Kidney (tissue), 14 donors: ENCODE data around the gene FRMD1. TPM values are rescaled to one million over a fixed set of nuclear protein-coding genes. Genes with fewer than 3 reads are reported as not detected.
A peak's percentile ranks its signal among the peaks of the same experiment; 100 is the strongest.

ENCODE experiments used
- DNase-seq, 5 donors: peaks; one replicate each; pipeline ENCODE4 v3.0.0-alpha.2; 2013 to 2020
- FAIRE-seq: peaks from 2 replicates; lab custom pipeline; 2012; peaks lifted over from hg19 to GRCh38; lab: Jason Lieb, UNC
- H3K27ac ChIP-seq, 2 donors: one replicate each; pipeline ENCODE4 v1.7.0; 2013; ENCODE audit warnings: low read depth in 2 of 2, low read length in 2 of 2, inconsistent platforms in 1 of 2
- H3K27me3 ChIP-seq: one replicate; pipeline ENCODE4 v1.7.1; 2013; ENCODE audit warnings: low read length, inconsistent platforms; ENCODE audit not compliant: control insufficient read depth, insufficient read depth
- H3K36me3 ChIP-seq, 3 donors: one replicate each; pipeline versions ENCODE4 v1.7.0 to v1.7.1; 2013; ENCODE audit warnings: low read length in 3 of 3, control low read depth in 1 of 3, inconsistent platforms in 1 of 3; ENCODE audit not compliant: insufficient read depth in 3 of 3, control insufficient read depth in 2 of 3
- H3K4me1 ChIP-seq, 3 donors: one replicate each; pipeline versions ENCODE4 v1.7.0 to v1.7.1; 2013; ENCODE audit warnings: low read length in 3 of 3, inconsistent platforms in 1 of 3, low read depth in 1 of 3; ENCODE audit not compliant: control insufficient read depth in 2 of 3, insufficient read depth in 2 of 3
- H3K4me3 ChIP-seq, 3 donors: one replicate each; pipeline versions ENCODE4 v1.7.0 to v1.8.1; 2013; ENCODE audit warnings: low read length in 3 of 3, control low read depth in 1 of 3, inconsistent platforms in 1 of 3
- H3K9ac ChIP-seq, 3 donors: one replicate each; pipeline versions ENCODE4 v1.7.0 to v1.7.1; 2013; ENCODE audit warnings: low read length in 3 of 3, control low read depth in 1 of 3, inconsistent platforms in 1 of 3
- H3K9me3 ChIP-seq, 3 donors: one replicate each; pipeline versions ENCODE4 v1.7.0 to v1.7.1; 2013; ENCODE audit warnings: low read length in 3 of 3, control low read depth in 1 of 3, inconsistent platforms in 1 of 3; ENCODE audit not compliant: control insufficient read depth in 2 of 3, insufficient read depth in 1 of 3
- CTCF ChIP-seq: IDR thresholded peaks from 3 replicates; pipeline ENCODE4 v1.5.1; 2012; ENCODE audit warnings: mild to moderate bottlenecking, moderate library complexity, borderline replicate concordance; ENCODE audit not compliant: insufficient read depth; ENCODE audit errors: extremely low read depth
- intact Hi-C: fragments of 100-400 bp; cut with DNase I; formaldehyde crosslinking; loops from one replicate; pipeline ENCODE4 v1.11.1; 2022
- polyA plus RNA-seq: library from polyadenylated mRNA; stranded (reverse); fragments of 350-450 nt; fragmentation: Illumina TruSeq; extraction: RNeasy Lipid Tissue Mini Kit (QIAGEN cat#74804); gene quantifications from one replicate; pipeline ENCODE4 v1.2.3, GENCODE V29; 2014; ENCODE audit warnings: low read depth, low replicate concordance; ENCODE audit not compliant: insufficient read depth
- total RNA-seq: library from RNA; stranded (reverse); fragmentation: NEBNext Ultra II Directional; extraction: Animal tissue kit (Norgen Biotek cat#: 25700); gene quantifications from one replicate; pipeline ENCODE4 v1.2.1, GENCODE V29; 2021
- donor health status: control.
- donor health status: control.
- donor health status: control.
- donor health status: control.
- donor health status: control.
- donor health status: DM: yes; HTN: yes; CAD: no.
- donor health status: Normal renal cell carcinoma (clear cell type).

FRMD1 gene
- total and polyA plus RNA-seq, 2 donors from 2014 or later = 1.1 to 7.5 TPM

DNA sequence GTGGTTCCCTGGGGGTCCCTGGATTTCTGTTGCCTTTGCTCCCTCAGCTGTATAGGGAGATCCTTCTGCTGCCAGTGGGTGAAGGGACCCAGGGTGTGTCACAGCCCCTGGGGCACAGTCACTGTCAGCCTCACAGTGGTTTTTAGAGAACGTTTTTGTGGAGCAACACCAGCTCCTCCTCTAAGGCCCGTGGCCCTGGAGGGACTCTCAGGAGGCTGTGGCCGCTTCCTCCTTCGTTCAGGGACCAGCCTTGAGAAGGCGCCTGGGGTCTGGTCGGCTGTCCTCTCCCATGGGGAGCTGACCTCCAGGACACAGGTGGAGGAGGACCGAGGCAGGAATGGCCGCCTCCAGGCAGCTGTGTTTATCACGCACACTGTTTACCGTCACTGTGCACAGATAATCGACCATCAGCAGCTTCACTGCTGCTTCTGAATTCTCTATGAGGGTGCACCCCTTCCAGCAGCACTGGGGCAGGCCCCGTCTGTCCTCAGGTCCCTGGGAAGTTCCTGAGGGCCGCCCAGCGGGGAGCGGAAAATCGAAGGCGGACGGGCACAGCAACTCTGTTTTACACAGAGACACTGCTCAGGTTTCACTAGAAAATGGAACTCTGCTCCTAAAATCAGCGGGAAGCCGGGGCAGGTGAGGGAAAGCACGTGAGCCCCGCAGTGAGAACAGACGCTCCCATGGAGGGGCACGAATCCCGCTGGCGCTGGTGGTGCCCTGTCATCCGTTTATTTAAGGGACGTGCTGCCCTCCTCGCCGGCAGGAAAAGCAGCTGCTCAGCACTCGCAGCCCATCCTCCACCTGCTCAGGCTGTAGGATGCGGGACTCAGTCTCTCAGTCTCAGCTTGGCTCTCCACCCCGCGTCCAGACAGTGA lies 10.4 kb upstream of the FRMD1 start:
- H3K36me3 ChIP-seq = no peaks in the 10 kb centered on the region
- peak overlapping the region; percentile 81 to 93 for H3K27ac ChIP-seq
- H3K9me3 ChIP-seq = no peaks in the 10 kb centered on the region
- DNase-seq (peak in 2 of 5 donors; percentile 50 to 51), FAIRE-seq (no peak)
- no peaks in the 10 kb centered on the region for H3K27me3 ChIP-seq
- H3K9ac ChIP-seq = peak overlapping the region in 1 of 3 donors; percentile 3
- no peak for TF ChIP-seq CTCF
- H3K4me3 ChIP-seq = no peak overlapping the region
- intact Hi-C loops = no loop called here
- H3K4me1 ChIP-seq = peaks cover 0 to 28% (median 18%) of the 10 kb centered on the region in 3 donors

- Histone ChIP-seq H3K36me3 (no peaks in the 10 kb centered on the region), H3K9ac (peak overlapping the region in 1 of 3 donors; percentile 51), H3K4me1 (peaks cover 0 to 28% (median 18%) of the 10 kb centered on the region in 3 donors), H3K27ac (peak overlapping the region; percentile 81 to 93), H3K9me3 (no peaks in the 10 kb centered on the region), H3K4me3 (no peak overlapping the region), H3K27me3 (no peaks in the 10 kb centered on the region)
- TF ChIP-seq CTCF = no peak
- intact Hi-C loops = no loop called here
- FAIRE-seq (no peak), DNase-seq (peak; percentile 84 to 98 (median 95))
Observed at GRCh38 chr6:168088161-168089053, 9.4 kb upstream of the FRMD1 start.

GRCh38 chr6:168087436-168088160 lies 8.6 kb upstream of the FRMD1 start:
- Histone ChIP-seq H3K9ac (peak overlapping the region in 1 of 3 donors; percentile 34), H3K4me3 (no peak overlapping the region), H3K9me3 (no peaks in the 10 kb centered on the region), H3K4me1 (peaks cover 0 to 32% (median 18%) of the 10 kb centered on the region in 3 donors), H3K27me3 (no peaks in the 10 kb centered on the region), H3K36me3 (no peaks in the 10 kb centered on the region), H3K27ac (peak overlapping the region; percentile 66 to 93)
- TF ChIP-seq CTCF = no peak
- intact Hi-C loops = no loop called here
- FAIRE-seq (no peak), DNase-seq (peak in 1 of 5 donors; percentile 52)
